Pons (tissue), 1 donor: Measurements from ENCODE around the gene THY1.
"Not testable (repeated sequence)": the region's sequence is repeated elsewhere in the genome, so short reads cannot be mapped to it uniquely, and the experiment has no call there.

Experiments used
- DNase-seq: peaks from one replicate; pipeline ENCODE4 v3.0.0-alpha.2; 2016; ENCODE audit warnings: low spot score

Gene THY1

DNA sequence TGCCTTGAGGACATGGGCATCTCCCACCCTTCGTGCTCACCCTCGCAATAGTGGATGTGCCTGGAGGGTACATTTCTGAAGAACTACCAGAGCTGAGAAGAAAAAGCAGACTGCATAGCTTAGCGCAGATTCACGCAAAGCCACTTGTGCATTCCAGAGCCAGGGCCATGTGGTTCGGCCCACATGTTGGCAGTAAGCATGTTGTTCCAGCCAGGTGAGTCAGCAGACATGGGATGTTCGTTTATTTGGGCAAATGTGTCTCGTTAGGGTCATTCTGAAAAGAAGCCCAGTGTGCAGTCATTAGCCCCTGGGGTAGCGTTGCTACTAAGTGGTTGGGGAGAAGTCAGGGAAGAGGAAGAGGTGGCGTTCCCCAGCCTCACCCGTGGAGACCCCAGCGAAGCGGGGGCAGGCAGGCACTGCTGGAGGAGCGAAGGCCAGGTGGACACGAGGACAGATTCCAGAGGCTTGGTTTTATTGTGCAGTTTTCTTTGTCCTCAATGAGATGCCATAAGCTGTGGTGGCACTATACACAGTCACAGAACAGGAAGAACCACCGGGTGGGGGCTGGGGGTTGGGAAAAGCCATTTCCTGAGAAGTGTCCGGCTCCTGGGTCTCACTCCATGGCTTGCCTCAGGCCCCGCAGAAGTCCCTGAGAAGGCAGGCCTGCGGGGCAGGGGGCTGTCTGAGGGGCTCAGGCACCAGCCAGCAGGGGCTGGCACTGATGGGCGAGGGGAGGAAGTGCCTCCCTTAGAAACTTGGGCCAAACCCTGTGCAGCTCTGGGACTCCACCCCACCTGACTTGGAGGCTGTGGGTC lies 5.0 kb downstream of the THY1 start:
- no peak for DNase-seq

DNA sequence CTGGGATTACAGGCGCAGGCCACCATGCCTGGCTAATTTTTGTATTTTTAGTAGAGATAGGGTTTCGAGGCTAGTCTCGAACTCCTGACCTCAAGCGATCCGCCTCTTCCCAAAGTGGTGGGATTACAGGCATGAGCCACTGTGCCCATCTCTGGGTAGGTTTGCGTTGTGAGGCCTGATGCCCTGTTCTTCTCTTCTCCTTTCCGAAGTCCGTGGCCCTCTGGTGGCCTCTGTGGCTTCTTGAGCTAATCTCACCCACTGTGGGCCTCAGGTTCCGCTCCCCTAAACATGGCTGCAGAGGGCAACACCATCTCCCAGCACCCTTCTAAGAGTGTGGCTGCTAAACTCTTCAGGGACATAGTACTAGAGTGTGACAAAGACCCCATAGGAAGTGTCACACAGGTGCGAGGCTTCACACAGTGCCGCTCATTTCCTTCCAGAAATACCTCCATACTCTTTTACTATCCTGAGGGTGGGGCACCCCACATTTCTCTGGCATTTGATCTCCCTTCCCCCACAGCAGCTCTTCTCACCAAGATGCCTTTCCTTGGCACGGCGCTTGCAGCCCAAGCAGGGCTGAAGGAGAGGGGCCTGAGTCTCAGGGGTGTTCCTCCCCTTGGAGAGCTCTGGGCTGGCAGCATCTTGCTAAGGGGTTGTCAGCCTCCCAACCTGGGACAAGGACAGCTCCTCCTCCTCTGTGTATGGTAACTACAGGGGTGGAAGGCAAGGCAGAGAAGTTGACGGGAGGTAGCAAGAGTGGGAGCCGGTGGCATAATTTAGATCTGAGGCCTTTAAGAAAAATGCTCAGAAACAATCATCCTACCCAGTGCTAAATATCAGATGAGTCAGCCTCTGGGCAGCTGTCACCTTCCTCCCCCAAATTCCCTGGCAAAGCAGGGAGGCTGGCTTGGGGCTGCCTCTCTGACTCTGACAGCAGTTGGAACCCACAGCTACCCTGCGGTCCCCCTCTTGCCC lies 6.1 kb downstream of the THY1 start:
- DNase-seq: no peak

DNA sequence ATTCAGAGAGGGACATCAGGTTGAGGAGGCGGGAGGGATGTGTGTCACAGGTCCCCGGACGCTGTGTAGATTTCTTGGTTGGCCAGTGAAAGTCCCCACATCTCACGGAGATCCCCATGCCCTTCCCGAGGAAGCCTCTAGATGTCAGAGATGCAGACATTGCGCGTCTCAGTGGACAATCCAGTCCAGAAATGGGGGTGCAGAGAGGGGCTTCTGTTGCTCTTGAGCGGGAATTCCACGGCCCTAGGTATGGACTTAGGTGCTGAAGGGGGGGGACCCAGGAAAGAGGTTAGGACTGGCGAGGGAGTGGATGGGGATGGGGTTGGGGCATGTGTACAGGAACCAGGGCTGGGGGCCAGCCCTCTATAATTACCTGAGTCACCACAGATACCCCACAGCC lies 7.0 kb downstream of the THY1 start:
- no peak for DNase-seq

DNA sequence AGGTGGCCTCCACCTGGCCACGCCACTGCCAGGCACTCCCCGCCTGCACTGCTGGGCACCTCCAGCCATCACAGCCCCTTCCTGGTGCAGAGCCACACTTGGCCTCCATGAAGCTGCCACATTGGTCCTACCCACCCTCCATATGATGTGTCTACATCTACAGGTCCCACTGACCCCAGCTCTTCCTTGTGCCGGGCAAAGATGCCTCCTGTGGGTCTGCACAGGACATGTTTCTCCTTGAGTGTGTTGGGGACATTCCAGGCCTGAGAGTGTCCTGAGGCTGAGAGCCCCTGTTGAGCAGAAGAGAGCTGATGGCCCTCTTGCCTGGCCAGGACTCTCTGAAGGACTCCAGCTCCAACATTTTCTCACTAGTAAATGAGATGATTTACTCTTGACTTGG lies 7.5 kb downstream of the THY1 start:
- DNase-seq: no peak

DNA sequence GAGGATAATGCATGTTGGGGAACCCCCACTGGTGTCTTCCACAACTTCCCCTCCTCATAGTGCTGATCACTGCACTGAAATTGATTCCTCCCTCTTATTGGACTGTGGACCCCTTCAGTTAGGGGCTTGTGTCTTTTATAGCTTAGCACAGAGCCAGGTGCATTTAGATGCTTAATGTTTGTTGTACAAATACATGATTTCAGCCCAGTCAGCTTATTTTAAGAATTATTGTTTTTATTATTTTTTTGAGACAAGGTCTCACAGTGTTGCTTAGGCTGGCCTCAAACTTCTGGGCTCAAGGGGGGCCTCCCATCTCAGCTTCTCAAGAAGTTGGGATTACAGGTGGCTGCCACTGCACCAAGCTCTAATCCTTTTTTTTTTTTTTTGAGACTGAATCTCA lies 8.2 kb downstream of the THY1 start:
- no peak for DNase-seq

DNA sequence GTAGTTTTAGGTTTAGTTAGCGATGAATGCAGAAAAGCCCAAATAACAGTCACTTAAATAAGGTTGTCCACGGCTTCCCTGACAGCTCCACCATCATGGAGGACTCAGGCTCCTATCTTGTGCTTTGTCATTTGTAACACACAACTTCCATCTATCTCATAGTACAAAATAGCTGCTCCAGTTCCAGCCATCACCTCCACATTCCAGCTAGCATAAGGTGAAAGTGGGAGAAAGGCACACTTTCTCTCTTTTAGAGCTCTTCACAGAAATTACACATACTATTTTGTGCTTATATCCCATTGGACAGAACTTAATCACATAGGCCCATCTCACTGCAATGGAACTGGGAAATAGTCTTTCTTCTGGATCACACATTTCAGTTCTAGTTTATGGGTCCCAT lies 8.7 kb downstream of the THY1 start:
- no peak for DNase-seq

DNA sequence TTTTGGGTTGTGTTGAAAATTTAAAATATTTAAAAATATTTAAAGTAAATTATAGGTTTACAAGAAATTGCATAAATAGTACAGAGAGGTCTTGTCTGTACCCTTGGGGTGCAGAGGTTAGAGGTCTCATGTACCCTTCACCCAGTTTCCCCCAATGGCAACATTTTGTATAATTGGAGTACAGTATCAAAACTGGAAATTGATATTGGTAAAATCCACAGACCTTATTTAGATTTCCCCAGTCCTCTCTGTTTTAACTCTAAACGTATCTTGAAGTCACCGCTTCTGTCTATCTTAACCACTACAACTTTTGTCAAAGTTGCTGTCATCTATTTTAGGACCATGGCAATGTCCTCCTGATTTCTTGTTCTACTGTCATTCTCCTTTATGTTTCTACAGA lies 10.9 kb downstream of the THY1 start:
- DNase-seq: no peak

DNA sequence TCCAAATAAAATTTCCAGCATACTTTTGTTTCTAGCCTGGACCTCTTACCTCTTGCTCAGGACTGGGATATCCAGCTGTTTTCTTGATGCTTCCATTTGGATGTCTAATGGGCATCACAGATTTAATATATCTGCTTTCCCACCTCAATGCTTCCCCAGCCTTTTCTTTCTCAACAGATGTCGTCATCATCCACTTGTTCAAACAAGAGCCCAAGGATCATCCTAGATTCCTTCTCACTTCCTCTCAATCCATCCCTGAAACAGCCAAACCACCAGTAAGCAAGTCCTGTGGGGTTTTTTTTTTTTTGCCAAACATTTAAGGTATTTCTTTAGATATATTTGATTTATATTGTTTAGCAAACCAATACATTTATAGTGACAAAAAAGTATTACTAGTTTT lies 12.5 kb downstream of the THY1 start:
- no peak for DNase-seq

DNA sequence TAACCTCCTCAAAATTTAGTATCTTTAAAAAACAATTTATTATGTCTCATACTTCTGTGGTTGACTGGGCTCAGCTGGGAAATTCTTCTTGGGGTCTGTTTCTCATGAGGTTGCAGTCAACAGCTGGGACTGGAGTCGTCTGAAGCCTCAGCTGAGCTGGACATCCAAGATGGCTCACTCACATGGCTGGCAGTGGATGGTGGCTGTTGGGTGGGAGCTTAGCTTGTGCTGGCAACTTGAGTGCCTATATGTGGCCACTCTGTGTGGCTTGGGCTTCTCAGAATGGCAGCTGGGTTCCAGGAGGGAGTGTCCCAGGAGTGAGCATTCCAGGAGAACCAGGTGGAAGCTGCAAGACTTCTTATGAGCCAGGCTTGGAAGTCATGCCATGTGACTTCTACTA lies 13.2 kb downstream of the THY1 start:
- no peak for DNase-seq

DNA sequence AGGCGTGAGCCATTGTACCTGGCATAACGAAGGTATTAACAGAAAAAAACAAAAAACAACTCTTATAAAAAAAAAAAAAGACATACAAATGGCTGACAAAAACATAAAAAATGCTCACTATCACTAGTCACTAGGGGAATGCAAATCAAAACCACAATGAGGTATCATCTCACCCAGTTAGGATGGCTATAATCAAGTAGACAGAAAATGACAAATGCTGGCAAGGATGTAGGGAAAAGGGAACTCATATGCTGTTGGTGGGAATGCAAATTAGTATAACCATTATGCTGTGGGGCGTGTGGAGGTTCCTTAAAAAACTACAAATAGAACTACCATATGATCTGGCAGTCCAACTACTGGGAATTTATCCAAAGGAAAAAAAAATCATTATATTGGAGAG lies 17.0 kb downstream of the THY1 start:
- DNase-seq: no peak

DNA sequence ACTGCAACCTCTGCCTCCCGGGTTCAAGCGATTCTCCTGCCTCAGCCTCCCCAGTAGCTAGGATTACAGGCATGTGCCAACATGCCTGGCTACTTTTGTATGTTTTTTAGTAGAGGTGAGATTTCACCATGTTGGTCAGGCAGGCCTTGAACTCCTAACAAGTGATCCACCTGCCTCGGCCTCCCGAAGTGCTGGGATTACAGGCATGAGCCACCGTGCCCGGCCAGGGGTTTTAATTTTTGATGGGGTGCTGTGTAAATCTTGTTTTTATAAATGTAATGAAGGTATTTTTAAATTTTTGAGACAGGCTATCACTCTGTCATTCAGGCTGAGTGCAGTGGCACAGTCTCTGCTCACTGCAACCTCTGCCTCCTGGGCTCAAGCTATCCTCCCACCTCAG lies 17.5 kb downstream of the THY1 start:
- DNase-seq: not testable (repeated sequence)

DNA sequence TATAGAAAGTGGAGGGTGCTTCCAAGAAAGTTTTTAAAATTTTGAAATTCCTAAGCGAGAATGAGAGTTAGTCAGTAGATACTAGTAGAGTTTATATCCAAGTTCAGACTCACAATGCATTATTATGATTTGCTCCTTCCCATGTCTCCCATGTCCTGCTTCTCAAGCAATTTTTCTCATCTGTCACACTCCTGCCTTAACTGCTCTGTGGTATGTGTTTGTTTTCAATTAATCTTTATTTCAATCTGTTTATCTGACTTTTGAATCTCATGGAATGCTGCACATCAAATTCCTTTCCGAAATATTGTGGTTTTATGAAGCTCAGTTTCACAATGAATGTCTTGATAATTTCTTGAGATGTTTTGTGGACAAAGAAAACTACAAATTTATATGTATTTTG lies 18.1 kb downstream of the THY1 start:
- no peak for DNase-seq

DNA sequence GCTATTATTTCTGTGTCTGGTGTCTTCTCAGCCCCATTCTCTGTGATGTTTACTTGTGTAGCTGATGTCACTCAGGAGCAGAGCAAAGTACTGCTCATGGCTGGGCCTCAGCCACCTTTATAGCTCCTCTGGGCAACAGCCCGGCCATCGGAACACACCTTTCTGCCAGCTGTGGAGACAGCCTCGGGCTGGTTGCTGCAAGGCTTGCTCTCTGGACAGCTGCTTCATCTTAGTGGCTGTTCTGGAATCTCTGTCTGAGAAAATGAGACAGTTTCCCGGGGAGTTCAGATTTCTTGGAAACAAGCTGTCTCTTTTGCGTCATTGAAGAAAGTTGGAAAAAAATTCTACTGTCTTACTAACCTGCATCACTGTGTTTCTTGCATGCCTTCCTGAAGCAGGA lies 20.0 kb downstream of the THY1 start:
- no peak for DNase-seq

DNA sequence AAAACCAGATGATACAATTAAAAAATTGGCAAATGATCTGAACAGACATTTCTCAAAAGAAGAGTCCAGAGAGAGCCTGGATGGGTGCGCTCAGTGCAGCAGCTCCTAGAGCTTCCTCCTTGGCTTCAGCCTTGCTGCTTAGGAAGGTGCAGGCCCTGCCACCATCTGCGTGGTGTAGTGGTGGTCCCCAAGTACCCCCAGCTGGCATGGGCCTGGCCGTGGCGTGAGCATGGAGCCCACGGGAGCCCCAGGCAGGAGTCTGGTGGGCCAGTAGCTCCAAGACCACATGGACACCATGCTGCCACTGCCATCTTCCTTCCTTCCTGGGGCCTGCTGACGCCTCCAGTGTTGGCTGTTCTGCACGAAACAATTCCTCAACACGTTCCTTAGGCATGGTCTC lies 20.5 kb downstream of the THY1 start:
- DNase-seq: no peak

DNA sequence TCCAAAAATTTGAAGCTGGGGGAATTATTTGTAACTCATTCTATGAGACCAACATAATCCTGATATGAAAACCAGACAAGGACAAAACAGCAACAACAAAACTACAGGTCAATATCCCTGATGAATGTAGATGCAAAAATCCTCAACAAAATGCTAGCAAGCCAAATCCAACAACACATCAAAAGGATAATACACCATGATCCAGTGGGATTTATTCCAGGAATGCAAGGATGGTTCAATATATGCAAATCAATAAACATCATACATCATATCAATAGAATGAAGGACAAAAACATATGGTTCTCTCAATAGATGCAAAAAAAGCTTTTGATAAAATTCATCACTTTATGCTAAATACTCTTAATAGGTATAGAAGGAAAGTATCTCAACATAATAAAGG lies 22.1 kb downstream of the THY1 start:
- no peak for DNase-seq

DNA sequence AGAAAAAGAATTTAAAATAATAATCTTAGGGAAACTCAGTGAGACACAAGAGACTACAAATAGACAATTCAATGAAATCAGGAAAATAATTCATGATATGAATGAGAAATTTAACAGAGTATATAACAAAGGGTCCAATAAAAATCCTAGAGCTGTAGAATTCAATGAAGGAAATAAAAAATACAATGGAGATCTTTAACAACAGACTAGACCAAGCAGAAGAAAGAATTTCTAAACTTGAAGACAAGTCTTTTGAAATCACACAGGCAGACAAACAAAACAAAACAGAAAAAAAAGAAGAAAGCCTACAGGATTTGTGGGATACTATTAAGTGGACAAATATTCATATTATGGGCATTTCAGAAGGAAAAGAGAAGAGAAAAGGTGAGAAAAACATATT lies 25.2 kb downstream of the THY1 start:
- DNase-seq: no peak

DNA sequence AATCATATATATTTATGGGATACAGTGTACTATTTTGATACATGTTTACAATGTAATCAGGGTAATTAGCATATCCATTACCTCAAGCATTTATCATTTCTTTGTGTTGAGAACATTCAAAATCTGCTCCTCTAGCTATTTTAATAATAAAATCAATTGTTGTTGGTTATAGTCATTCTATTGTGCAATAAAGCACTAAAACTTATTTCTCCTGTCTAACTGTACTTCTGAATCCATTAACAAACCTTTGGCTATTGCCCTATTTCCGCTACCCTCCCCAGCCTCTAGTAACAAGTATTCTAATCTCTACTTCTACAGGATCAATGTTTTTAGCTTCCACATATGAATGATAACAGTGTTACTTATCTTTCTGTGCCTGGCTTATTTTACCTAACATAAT lies 26.1 kb downstream of the THY1 start:
- no peak for DNase-seq

DNA sequence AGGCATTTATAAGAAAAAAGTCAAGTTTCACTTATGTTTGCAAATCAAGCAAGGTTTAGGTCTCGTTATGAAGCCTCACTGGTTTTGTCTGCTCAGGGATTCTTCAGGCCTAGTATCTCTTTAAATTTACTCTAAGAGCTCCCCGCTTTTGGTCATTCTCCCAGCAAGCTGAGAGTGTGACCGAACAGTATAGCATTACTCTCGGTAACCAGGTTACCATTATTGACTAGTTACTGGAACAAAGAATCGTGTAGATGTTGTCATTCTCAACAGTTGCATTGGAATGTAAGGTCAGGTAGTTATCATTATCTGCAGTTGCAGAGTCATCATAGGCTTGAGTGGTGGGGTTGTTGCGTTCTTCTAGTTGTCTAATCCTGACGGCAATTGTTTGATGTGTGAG lies 31.7 kb downstream of the THY1 start:
- DNase-seq: no peak

DNA sequence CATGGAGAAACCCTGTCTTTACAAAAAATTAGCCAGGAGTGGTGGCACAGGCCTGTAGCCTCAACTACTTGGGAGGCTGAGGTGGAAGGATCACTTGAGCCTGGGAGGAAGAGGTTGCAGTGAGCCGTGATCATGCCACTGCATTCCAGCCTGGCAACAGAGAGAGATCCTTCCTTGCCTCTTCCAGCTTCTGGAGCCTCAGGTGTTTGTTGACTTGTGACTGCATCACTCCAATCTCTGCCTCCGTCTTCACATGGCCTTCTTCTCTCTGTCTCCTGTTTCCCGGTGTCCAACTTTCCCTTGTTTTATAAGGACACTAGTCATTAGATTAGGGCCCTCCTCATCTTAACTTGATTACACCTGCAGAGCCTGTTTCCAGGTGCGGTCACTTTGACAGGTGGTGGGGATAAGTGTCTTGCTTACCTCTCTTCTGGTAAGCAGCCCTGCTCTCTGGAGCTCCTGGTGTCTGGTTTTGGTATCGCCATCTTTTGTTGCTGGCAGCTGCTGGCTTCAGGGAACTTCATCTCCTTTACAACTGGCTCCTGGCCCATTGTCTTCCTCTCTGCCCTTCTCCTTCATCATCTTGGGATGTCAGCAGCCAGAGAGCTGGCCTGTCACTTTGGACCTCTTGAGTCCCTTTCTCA lies 33.2 kb downstream of the THY1 start:
- DNase-seq: no peak

DNA sequence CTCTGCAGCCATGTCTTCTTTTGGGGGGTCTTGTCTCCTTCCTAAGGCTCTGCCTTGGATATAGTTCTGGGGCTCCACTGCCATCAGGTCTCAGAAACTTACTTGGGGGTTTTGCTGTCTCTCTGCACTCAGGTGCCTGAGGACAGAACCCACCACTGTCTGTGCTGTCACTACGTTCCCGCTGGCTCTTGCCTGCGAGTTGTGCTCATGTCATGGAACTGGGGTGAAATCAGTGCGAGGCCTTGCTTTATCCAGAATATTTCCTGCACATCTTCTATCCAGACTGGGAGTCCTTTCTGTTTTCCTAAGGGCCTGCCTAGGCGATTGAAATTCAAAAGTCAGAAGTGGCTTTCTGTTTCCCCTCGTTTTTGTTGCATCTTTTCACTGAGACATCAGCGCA lies 34.9 kb downstream of the THY1 start:
- no peak for DNase-seq

DNA sequence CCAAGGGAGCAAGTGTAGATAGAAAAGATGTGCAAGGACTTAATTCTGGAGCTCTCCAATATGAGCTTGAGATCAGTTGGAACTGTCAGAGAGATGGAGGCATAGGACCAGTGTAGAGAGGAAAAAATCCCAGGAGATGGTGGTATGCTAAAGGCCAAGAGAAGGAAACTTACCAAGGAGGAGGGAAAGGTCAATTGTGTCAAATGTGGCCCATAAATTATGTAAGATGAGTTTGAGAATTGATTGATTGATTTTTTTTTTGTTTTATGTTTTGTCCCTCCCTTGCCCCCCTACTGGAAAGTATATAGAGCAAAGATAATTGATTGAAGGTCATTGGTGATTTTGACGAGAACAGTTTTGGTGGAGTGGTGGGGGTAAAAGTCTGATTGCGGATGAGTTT lies 38.6 kb downstream of the THY1 start:
- no peak for DNase-seq

DNA sequence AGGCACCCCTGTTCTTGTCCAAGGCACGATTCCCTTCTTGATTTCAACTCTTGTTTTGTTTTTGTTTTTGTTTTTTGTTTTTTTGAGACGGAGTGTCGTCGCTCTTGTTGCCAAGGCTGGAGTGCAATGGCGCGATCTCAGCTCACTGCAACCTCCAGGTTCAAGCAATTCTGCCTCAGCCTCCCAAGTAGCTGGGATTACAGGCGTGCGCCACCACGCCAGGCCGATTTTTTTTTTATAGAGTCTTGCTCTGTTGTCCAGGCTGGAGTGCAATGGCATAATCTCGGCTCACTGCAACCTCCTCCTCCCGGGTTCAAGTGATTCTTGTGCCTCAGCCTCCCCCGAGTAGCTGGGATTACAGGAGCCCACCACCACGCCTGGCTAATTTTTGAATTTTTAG lies 40.5 kb downstream of the THY1 start:
- DNase-seq: not testable (repeated sequence)

DNA sequence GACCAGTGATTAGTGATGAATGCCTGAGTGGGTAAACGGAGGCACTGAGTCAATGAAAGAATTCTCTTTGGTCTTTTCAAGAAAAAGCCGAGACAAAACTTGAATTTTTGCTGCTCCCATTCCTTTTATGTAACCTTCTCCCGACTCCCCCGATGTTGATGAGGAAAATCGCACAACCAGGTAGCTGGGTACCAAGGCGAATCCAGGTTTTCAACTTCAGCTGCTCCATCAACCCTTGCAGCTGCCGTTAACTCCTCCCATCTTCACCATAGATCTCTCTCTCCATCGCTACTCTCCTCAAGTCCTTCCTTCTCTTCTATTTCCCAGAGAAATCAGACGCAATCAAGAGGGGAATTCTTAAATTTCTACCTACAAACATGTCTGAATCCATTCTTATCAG lies 40.9 kb downstream of the THY1 start:
- DNase-seq: no peak
